Neural cell (in vitro differentiated cells): ENCODE data around the gene LDLRAD4. TPM values are rescaled to one million over a fixed set of nuclear protein-coding genes. Genes with fewer than 3 reads are reported as not detected.

Experiments
- H2AFZ ChIP-seq: fragments of 200-600, 300-800 bp; sonication (generic), shearing (Covaris generic); 2 replicates; pipeline ENCODE4 v1.6.0; 2014; ENCODE audit warnings: low read depth, mild to moderate bottlenecking, antibody characterized with exemption, low read length, moderate library complexity
- H3F3A ChIP-seq: fragments of 200-600 bp; shearing (Covaris generic); 2 replicates; pipeline ENCODE4 v1.6.1; 2016; ENCODE audit warnings: mild to moderate bottlenecking, moderate library complexity, mixed read lengths, antibody characterized with exemption, low read length; ENCODE audit not compliant: insufficient read depth, poor library complexity, severe bottlenecking
- H3K27ac ChIP-seq: fragments of 200-600, 300-800 bp; sonication (generic), shearing (Covaris generic); 2 replicates; pipeline ENCODE4 v1.5.1; 2014; ENCODE audit warnings: mild to moderate bottlenecking, low read length, moderate library complexity
- H3K27me3 ChIP-seq: fragments of 300-800, 200-600 bp; sonication (generic), shearing (Covaris generic); 2 replicates; pipeline ENCODE4 v1.6.0; 2014; ENCODE audit warnings: mild to moderate bottlenecking, low read depth, low read length, moderate library complexity; ENCODE audit not compliant: insufficient read depth
- H3K36me3 ChIP-seq: fragments of 300-800, 200-600 bp; sonication (generic), shearing (Covaris generic); 2 replicates; pipeline ENCODE4 v1.5.1; 2014; ENCODE audit warnings: mild to moderate bottlenecking, antibody characterized with exemption, low read length, moderate library complexity; ENCODE audit not compliant: insufficient read depth
- H3K4me2 ChIP-seq: fragments of 300-800, 200-600 bp; sonication (generic), shearing (Covaris generic); 2 replicates; pipeline ENCODE4 v1.6.0; 2014; ENCODE audit warnings: mild to moderate bottlenecking, low read length
- H3K4me3 ChIP-seq: fragments of 300-800, 200-600 bp; sonication (generic), shearing (Covaris generic); 2 replicates; pipeline ENCODE4 v1.5.1; 2014; ENCODE audit warnings: mild to moderate bottlenecking, low read length, moderate library complexity
- H3K79me2 ChIP-seq: fragments of 200-600 bp; shearing (Covaris generic); replicated peaks from 2 replicates; pipeline ENCODE4 v1.6.0; 2014; ENCODE audit warnings: mild to moderate bottlenecking, low read length, moderate library complexity; ENCODE audit not compliant: insufficient read depth
- H3K9ac ChIP-seq: fragments of 300-800, 200-600 bp; sonication (generic), shearing (Covaris generic); 2 replicates; pipeline ENCODE4 v1.6.1; 2016; ENCODE audit warnings: mild to moderate bottlenecking, low read length, mixed read lengths
- H3K9me2 ChIP-seq: fragments of 200-600 bp; shearing (Covaris generic); 2 replicates; pipeline ENCODE4 v1.6.1; 2016; ENCODE audit warnings: mild to moderate bottlenecking, low read length, mixed read lengths; ENCODE audit not compliant: insufficient read depth
- H3K9me3 ChIP-seq: fragments of 200-600, 300-800 bp; sonication (generic), shearing (Covaris generic); 2 replicates; pipeline ENCODE4 v1.6.1; 2016; ENCODE audit warnings: mild to moderate bottlenecking, mixed run types, low read length, moderate library complexity, mixed read lengths
- H4K20me1 ChIP-seq: fragments of 200-600 bp; shearing (Covaris generic); 2 replicates; pipeline ENCODE4 v1.6.1; 2016; ENCODE audit warnings: mild to moderate bottlenecking, mixed run types; ENCODE audit not compliant: insufficient read depth
- CTCF ChIP-seq: fragments of 450-650 bp; IDR thresholded peaks from 2 replicates; pipeline ENCODE4 v1.5.1; 2014; ENCODE audit warnings: antibody characterized with exemption, mild to moderate bottlenecking, moderate library complexity; ENCODE audit not compliant: poor library complexity, severe bottlenecking
- EP300 ChIP-seq: fragments of 450-650 bp; conservative IDR thresholded peaks from 2 replicates; pipeline ENCODE4 v1.6.1; 2014; ENCODE audit warnings: antibody characterized with exemption, mild to moderate bottlenecking, moderate library complexity; ENCODE audit not compliant: poor library complexity, severe bottlenecking
- EZH2 ChIP-seq: fragments of 200-600, 300-800 bp; shearing (Covaris generic), sonication (generic); IDR thresholded peaks from 2 replicates; pipeline ENCODE4 v1.6.1; 2014; ENCODE audit warnings: antibody characterized with exemption, low read length, borderline replicate concordance, mild to moderate bottlenecking; ENCODE audit not compliant: insufficient read depth, poor library complexity, severe bottlenecking
- MXI1 ChIP-seq: fragments of 450-650 bp; conservative IDR thresholded peaks from 2 replicates; pipeline ENCODE4 v1.6.1; 2014; ENCODE audit warnings: antibody characterized with exemption, mild to moderate bottlenecking; ENCODE audit not compliant: poor library complexity, severe bottlenecking
- POLR2AphosphoS5 ChIP-seq: IDR thresholded peaks from 2 replicates; pipeline ENCODE4 v1.6.1; 2012
- RAD21 ChIP-seq: fragments of 450-650 bp; conservative IDR thresholded peaks from 2 replicates; pipeline ENCODE4 v1.6.1; 2014; ENCODE audit warnings: antibody characterized with exemption, mild to moderate bottlenecking, moderate library complexity
- SMC3 ChIP-seq: fragments of 450-650 bp; conservative IDR thresholded peaks from 2 replicates; pipeline ENCODE4 v1.6.1; 2014; ENCODE audit warnings: antibody characterized with exemption, mild to moderate bottlenecking, moderate library complexity; ENCODE audit not compliant: poor library complexity
- TAF1 ChIP-seq: IDR thresholded peaks from 2 replicates; pipeline ENCODE4 v1.6.1; 2012; ENCODE audit warnings: low read depth
- polyA plus RNA-seq: library from polyadenylated mRNA; depleted of rRNA; stranded (reverse); fragments of >200 nt; gene quantifications from 2 replicates; pipeline ENCODE4 v1.2.3, GENCODE V29; 2014
- TF ChIP-seq, protein P1 (sequence below): IDR thresholded peaks from 2 replicates; pipeline ENCODE4 v1.6.1; 2012; ENCODE audit warnings: borderline replicate concordance

LDLRAD4 gene
- polyA plus RNA-seq, 1 donor from 2014 or later, result 3.7 TPM

- Histone ChIP-seq H3K27me3 (no peaks in the 10 kb centered on the region), H3F3A (no peaks in the 10 kb centered on the region), H2AFZ (no peak overlapping the region), H3K4me3 (no peak overlapping the region), H4K20me1 (no peaks in the 10 kb centered on the region), H3K9me2 (no peaks in the 10 kb centered on the region), H3K9ac (no peak overlapping the region), H3K79me2 (no peaks in the 10 kb centered on the region), H3K9me3 (peaks cover 11% of the 10 kb centered on the region), H3K36me3 (no peaks in the 10 kb centered on the region), H3K4me2 (no peak overlapping the region), H3K27ac (no peak overlapping the region)
- no peak for TF ChIP-seq SMC3
- no peak for TF ChIP-seq RAD21
- TF ChIP-seq EP300, result no peak
- TF ChIP-seq CTCF, result no peak
- no peak for TF ChIP-seq POLR2AphosphoS5
- TF ChIP-seq EZH2, result no peak
- TF ChIP-seq MXI1, result no peak
- TF ChIP-seq, protein P1, sequence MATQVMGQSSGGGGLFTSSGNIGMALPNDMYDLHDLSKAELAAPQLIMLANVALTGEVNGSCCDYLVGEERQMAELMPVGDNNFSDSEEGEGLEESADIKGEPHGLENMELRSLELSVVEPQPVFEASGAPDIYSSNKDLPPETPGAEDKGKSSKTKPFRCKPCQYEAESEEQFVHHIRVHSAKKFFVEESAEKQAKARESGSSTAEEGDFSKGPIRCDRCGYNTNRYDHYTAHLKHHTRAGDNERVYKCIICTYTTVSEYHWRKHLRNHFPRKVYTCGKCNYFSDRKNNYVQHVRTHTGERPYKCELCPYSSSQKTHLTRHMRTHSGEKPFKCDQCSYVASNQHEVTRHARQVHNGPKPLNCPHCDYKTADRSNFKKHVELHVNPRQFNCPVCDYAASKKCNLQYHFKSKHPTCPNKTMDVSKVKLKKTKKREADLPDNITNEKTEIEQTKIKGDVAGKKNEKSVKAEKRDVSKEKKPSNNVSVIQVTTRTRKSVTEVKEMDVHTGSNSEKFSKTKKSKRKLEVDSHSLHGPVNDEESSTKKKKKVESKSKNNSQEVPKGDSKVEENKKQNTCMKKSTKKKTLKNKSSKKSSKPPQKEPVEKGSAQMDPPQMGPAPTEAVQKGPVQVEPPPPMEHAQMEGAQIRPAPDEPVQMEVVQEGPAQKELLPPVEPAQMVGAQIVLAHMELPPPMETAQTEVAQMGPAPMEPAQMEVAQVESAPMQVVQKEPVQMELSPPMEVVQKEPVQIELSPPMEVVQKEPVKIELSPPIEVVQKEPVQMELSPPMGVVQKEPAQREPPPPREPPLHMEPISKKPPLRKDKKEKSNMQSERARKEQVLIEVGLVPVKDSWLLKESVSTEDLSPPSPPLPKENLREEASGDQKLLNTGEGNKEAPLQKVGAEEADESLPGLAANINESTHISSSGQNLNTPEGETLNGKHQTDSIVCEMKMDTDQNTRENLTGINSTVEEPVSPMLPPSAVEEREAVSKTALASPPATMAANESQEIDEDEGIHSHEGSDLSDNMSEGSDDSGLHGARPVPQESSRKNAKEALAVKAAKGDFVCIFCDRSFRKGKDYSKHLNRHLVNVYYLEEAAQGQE, result no peak
- TF ChIP-seq TAF1, result no peak
Observed at GRCh38 chr18:13320891-13321425, 102.4 kb downstream of the LDLRAD4 start.

GRCh38 chr18:13321923-13322322 is 103.4 kb downstream of the LDLRAD4 start:
- no peak overlapping the region for H3K27ac ChIP-seq
- H3F3A ChIP-seq, result no peaks in the 10 kb centered on the region
- no peak for TF ChIP-seq SMC3
- TF ChIP-seq TAF1, result no peak
- TF ChIP-seq EP300, result no peak
- no peak for TF ChIP-seq CTCF
- TF ChIP-seq EZH2, result no peak
- TF ChIP-seq RAD21, result no peak
- TF ChIP-seq POLR2AphosphoS5, result no peak
- no peaks in the 10 kb centered on the region for H4K20me1 ChIP-seq
- H3K4me3 ChIP-seq, result no peak overlapping the region
- no peaks in the 10 kb centered on the region for H3K27me3 ChIP-seq
- H3K9me2 ChIP-seq, result no peaks in the 10 kb centered on the region
- H3K9ac ChIP-seq, result no peak overlapping the region
- H3K79me2 ChIP-seq, result no peaks in the 10 kb centered on the region
- H3K4me2 ChIP-seq, result no peak overlapping the region
- no peak overlapping the region for H2AFZ ChIP-seq
- no peaks in the 10 kb centered on the region for H3K36me3 ChIP-seq
- H3K9me3 ChIP-seq, result peaks cover 2% of the 10 kb centered on the region
